ENCODE data around the gene CLDN24. TPM values are rescaled to one million over a fixed set of nuclear protein-coding genes. Genes with fewer than 3 reads are reported as not detected.

Gene CLDN24
- total RNA-seq = not detected

DNA sequence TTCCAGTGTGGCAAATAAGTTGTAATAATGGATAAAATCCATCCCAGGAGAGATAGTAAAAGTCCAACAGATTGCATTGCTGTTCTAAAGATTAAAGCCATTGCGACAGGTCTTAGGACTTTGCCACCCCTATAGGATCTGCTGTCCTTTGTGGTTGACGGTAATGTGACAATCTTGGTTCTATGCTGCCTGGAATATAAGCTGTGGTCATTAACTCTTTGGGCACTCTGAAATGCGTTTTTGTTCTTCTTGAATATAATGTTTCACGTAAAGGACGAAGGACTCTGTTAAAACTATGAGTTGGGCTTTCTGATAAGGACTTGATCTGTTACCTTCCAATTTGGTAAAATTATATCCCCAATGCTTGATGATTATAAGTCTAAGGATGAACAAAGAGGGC lies at the start of gene CLDN24:
TSS of gene CLDN24 (minus strand) at position 101 of the 400 bp plus-strand sequence. CDS start at position 101, 0 bp downstream.

DNA sequence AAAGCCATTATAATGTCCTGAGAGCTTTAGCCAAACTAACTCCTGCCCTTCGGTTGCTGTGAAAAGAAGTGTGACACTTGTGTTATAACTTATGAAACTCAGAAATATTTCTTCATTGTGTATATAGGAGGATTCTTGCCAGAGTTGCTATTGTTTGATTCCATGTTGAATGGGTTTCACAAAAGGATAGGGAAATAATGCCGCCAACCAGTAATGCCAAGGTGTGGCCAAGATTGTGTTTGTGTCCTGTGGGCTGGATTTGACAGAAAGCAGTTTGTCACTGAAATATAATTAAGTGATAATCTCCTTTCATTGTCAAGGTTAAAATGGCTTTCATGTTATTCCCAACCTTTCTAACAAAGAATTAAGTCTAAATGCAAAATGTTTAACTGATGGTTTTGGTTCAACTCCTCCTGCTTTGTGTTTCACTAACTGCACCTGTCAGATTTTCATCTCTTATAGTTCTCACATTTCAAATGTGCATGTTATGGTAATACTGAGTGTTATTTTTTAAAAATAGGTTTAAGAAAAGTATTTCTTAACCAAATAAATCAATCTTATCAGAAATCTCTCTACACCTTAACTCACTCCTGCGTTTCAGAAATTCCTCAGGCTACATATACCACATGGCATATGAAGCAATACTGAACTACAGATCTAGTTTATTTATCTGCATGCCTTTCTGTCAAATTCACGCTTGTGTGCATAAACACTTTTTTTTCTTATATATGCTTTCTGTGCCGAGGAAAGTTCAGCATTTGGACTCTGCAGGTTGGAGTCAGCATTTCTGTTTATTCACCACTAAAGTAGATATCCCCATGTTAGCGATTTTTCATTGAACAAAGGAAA lies 1.8 kb downstream of the CLDN24 start, which contains the start of gene CLDN22:
TSS of gene CLDN22 (minus strand) at position 66 of the 849 bp plus-strand sequence. CDS start at position 8, 58 bp downstream.

Other genes with a start within 250 kb of the CLDN24 start
- gene WWC2, start 223.2 kb downstream of the CLDN24 start, total RNA-seq = 48.1 TPM
- not detected for gene CLDN22, start 2.1 kb downstream of the CLDN24 start, total RNA-seq
- 34.6 TPM for gene CDKN2AIP, start 122.2 kb upstream of the CLDN24 start, total RNA-seq
- 42.0 TPM for gene ING2, start 182.6 kb upstream of the CLDN24 start, total RNA-seq